Measurements from ENCODE around the gene ISLR2.

The ISLR2 gene

GRCh38 chr15:74175271-74176191 is 45.1 kb downstream of the ISLR2 start:
- no peak for DNase-seq (ENCODE audit: low read depth in 2 of 2, low spot score in 1 of 2)

DNA sequence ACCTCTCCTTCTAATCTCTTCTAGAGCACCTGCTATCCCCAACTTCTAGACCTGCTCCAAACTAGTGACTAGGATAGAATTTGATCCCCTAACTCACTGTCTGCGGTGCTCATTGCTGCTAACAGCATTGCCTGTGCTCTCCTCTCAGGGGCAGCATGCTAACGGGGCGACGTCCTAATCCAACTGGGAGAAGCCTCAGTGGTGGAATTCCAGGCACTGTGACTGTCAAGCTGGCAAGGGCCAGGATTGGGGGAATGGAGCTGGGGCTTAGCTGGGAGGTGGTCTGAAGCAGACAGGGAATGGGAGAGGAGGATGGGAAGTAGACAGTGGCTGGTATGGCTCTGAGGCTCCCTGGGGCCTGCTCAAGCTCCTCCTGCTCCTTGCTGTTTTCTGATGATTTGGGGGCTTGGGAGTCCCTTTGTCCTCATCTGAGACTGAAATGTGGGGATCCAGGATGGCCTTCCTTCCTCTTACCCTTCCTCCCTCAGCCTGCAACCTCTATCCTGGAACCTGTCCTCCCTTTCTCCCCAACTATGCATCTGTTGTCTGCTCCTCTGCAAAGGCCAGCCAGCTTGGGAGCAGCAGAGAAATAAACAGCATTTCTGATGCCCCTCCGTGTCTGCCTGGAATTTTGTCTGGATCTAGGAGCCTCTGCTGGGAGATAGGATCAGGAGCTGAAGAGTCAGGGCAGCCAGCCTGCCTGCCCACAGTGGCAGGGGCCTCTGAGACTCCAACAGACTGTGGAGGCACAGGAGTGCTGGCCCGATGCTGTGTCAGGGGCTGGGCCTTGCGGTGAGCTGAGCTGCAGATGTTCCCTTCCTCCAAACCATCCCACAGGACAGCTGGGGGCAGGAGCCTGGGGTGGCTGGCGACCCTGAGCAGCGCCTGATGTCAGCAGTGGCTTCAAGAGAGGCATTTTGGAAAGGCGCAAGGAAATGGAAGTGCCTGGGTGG is 46.2 kb downstream of the ISLR2 start:
- DNase-seq (ENCODE audit: low read depth in 2 of 2, low spot score in 1 of 2), result no peak

GRCh38 chr15:74178326-74179100 is 48.1 kb downstream of the ISLR2 start:
- no peak for DNase-seq (ENCODE audit: low read depth in 2 of 2, low spot score in 1 of 2)

GRCh38 chr15:74179101-74179841 is 48.9 kb downstream of the ISLR2 start:
- no peak for DNase-seq (ENCODE audit: low read depth in 2 of 2, low spot score in 1 of 2)

DNA sequence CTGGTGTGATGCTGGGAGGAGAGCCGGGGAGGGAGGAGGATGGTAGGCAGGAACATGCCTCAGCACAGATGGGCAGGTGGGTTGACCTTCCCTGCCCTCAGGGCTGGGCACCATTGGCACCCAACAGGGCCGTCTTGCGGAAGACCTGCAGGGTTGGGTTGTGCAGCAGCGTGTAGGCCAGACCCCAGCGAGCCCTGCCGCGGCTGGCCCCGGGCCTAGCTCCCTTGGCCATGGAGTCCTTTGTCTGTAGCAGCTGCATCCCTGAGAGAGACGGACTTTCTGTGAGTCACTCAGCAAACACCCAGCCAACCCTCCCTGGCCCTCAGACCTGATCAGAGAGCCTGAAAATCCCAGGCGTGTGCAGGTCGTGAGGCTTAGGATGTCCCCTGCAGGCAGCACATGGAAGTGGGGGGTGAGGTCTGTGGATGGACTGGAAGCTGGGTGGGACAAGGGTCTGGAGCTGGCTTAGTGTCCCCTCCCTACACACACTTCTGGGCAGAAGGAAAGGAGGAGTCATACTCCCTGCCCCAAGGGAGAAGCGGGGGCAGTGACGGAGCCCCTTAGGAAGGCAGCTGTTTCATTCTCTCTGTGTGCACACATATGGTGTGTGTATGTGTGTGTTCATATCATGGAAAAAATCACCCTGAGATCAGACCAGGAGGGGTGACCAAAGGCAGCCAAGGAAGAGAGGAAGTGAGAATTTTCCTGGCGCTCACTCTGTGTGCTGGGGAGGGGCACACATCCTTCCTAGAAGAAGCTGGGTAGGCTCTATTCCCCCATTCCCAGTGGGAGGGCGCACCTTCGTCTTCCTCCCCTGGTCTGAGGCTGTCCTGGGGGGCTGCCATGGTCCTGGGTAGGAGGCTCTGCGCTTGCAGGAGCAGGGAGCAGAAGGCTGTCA is 49.8 kb downstream of the ISLR2 start:
- no peak for DNase-seq (ENCODE audit: low read depth in 2 of 2, low spot score in 1 of 2)

GRCh38 chr15:74180881-74181602 is 50.7 kb downstream of the ISLR2 start:
- no peak for DNase-seq (ENCODE audit: low read depth in 2 of 2, low spot score in 1 of 2)

GRCh38 chr15:74182131-74182530 is 51.7 kb downstream of the ISLR2 start:
- DNase-seq (ENCODE audit: low read depth in 2 of 2, low spot score in 1 of 2), result no peak

DNA sequence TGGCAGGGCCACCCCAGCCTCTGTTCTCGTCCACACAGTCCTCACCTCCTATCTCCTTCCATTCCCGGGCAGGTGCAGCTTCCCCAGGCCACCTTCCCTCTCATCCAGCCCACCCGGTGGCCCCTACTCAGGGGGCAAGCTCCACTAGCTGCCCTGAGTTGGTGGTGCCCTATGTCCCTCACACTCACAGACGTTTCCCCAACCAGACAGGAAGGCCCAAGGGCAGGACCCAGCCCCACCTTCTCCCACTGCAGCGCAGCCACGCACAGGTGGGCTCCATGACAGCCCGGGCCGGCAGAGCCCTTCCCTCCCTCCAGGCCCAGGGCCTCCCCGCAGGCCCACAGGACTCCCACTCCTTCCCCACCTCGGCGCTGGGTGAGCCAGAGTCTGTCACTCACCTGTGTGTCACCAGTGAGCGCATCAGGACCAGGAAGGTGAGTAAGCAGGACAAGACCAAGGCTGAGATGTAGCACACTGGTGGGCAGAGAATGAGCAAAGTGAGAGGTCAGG is 54.3 kb downstream of the ISLR2 start:
- no peak for DNase-seq (ENCODE audit: low read depth in 2 of 2, low spot score in 1 of 2)

DNA sequence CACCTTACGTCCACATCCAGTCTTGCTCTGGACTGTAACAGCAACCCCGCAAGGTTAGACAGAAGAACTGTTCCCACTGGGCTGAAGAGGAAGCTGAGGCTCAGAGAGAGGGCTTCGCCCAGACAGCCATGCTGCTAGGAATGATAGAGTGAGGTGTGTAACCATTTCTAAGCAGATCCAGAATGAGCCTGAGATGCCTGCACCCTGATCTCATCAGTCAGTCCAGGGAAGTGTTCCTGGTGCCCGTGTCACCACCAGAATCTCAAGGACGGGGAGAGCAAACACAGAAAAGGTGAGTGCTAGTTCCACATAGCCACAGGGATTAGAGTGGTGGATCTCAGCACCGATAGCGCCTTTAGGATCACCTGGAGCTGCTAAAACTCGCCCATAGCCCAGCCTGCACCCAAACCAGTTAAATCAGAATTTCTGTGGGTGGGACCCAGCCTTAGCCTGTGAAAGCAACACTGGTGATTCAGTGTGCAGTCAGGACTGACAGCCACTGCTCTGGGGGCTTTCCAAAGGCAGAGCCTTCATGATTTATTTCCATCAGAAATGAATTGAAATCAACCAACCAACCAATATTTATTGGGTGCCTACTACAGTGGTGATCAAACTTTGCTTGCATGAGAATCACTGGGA is 55.4 kb downstream of the ISLR2 start:
- no peak for DNase-seq (ENCODE audit: low read depth in 2 of 2, low spot score in 1 of 2)
